HL-60 (cell line): ENCODE data around the gene MTPN.

Experiments used
- DNase-seq, 2 experiments: peaks; one replicate each; pipeline ENCODE4 v3.0.0-alpha.2; 2010 to 2020; ENCODE audit warnings: low read depth in 1 of 2, low spot score in 1 of 2
- H3K27ac ChIP-seq: fragments of 250-450 bp; sonication (Bioruptor Pico); replicated peaks from 2 replicates; pipeline ENCODE4 v1.5.1; 2020; ENCODE audit warnings: mild to moderate bottlenecking, moderate library complexity
- H3K27me3 ChIP-seq: fragments of 250-450 bp; sonication (Bioruptor Pico); 2 replicates; pipeline ENCODE4 v1.5.1; 2021; ENCODE audit warnings: mild to moderate bottlenecking, moderate library complexity; ENCODE audit not compliant: insufficient read depth, poor library complexity, severe bottlenecking
- H3K4me3 ChIP-seq: replicated peaks from 2 replicates; pipeline ENCODE4 v1.5.1; 2011; ENCODE audit warnings: mild to moderate bottlenecking, control low read depth, low read length; ENCODE audit not compliant: insufficient read depth
- GABPA ChIP-seq: IDR thresholded peaks from 2 replicates; pipeline ENCODE4 v1.6.1; 2012; ENCODE audit warnings: low read depth
- POLR2AphosphoS5 ChIP-seq: IDR thresholded peaks from 2 replicates; pipeline ENCODE4 v1.6.1; 2012; ENCODE audit warnings: low read depth
- SPI1 ChIP-seq: IDR thresholded peaks from 2 replicates; pipeline ENCODE4 v1.6.1; 2012; ENCODE audit warnings: low read depth, mild to moderate bottlenecking, borderline replicate concordance
- TF ChIP-seq, protein P1 (sequence below): IDR thresholded peaks from one replicate; pipeline ENCODE4 v1.5.1; 2011; ENCODE audit warnings: low read length, control low read depth, inconsistent platforms; ENCODE audit not compliant: insufficient read depth
- TF ChIP-seq, protein P2 (sequence below): IDR thresholded peaks from 2 replicates; pipeline ENCODE4 v1.6.1; 2012; ENCODE audit warnings: low read depth; ENCODE audit not compliant: insufficient replicate concordance

MTPN gene

DNA sequence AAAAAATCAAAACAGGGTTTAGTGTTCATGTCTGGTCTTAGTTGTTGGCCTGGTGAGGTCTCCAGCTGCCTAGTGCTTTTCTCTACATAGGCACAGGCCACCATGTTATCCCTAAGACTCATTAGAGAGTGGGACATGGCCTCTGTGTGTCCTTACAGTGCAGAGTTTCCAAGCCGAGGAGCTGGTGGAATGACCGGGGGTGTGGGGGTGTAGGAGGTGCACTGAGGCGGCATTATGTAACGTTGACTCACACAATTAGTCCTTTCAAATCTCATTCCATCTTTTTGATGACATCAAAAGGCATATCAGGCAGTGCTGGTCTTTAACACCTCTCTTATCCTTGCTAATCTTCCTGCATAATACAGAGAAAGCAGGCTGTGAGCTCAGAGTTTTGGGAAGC, 71.3 kb downstream of the MTPN start:
- no peak overlapping the region for H3K27ac ChIP-seq
- DNase-seq: no peak

DNA sequence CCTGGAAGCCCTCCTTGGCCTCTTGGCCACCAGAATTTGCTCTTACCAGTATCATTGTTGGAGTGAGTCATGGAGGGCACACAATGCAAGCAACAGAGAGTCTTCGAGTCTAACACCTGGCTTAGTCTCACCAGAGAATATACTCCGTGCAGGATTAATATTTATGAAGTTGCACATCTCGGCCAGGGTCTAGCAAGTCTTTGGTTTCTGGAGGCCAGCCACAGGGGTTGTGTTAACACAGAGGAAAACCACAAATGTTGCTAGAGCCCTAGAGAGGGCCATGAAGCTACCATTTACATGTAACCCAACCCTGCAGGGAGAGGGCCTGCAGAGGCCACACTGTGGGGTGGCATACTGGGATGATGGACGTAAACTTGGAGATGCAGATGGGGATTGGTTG, 71.8 kb downstream of the MTPN start:
- DNase-seq: peak in 1 of 2 experiments; percentile 56
- no peaks in the 10 kb centered on the region for H3K27me3 ChIP-seq
- no peak overlapping the region for H3K27ac ChIP-seq
- TF ChIP-seq GABPA: no peak
- no peak for TF ChIP-seq POLR2AphosphoS5
- TF ChIP-seq, protein P1, sequence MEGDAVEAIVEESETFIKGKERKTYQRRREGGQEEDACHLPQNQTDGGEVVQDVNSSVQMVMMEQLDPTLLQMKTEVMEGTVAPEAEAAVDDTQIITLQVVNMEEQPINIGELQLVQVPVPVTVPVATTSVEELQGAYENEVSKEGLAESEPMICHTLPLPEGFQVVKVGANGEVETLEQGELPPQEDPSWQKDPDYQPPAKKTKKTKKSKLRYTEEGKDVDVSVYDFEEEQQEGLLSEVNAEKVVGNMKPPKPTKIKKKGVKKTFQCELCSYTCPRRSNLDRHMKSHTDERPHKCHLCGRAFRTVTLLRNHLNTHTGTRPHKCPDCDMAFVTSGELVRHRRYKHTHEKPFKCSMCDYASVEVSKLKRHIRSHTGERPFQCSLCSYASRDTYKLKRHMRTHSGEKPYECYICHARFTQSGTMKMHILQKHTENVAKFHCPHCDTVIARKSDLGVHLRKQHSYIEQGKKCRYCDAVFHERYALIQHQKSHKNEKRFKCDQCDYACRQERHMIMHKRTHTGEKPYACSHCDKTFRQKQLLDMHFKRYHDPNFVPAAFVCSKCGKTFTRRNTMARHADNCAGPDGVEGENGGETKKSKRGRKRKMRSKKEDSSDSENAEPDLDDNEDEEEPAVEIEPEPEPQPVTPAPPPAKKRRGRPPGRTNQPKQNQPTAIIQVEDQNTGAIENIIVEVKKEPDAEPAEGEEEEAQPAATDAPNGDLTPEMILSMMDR: no peak
- no peak for TF ChIP-seq SPI1
- TF ChIP-seq, protein P2, sequence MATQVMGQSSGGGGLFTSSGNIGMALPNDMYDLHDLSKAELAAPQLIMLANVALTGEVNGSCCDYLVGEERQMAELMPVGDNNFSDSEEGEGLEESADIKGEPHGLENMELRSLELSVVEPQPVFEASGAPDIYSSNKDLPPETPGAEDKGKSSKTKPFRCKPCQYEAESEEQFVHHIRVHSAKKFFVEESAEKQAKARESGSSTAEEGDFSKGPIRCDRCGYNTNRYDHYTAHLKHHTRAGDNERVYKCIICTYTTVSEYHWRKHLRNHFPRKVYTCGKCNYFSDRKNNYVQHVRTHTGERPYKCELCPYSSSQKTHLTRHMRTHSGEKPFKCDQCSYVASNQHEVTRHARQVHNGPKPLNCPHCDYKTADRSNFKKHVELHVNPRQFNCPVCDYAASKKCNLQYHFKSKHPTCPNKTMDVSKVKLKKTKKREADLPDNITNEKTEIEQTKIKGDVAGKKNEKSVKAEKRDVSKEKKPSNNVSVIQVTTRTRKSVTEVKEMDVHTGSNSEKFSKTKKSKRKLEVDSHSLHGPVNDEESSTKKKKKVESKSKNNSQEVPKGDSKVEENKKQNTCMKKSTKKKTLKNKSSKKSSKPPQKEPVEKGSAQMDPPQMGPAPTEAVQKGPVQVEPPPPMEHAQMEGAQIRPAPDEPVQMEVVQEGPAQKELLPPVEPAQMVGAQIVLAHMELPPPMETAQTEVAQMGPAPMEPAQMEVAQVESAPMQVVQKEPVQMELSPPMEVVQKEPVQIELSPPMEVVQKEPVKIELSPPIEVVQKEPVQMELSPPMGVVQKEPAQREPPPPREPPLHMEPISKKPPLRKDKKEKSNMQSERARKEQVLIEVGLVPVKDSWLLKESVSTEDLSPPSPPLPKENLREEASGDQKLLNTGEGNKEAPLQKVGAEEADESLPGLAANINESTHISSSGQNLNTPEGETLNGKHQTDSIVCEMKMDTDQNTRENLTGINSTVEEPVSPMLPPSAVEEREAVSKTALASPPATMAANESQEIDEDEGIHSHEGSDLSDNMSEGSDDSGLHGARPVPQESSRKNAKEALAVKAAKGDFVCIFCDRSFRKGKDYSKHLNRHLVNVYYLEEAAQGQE: no peak
- H3K4me3 ChIP-seq: no peak overlapping the region

More for the DNA sequence above, 71.3 kb downstream of the MTPN start:
- TF ChIP-seq POLR2AphosphoS5 (no peak), GABPA (no peak), SPI1 (no peak)
- H3K27me3 ChIP-seq: no peaks in the 10 kb centered on the region
- no peak overlapping the region for H3K4me3 ChIP-seq

DNA sequence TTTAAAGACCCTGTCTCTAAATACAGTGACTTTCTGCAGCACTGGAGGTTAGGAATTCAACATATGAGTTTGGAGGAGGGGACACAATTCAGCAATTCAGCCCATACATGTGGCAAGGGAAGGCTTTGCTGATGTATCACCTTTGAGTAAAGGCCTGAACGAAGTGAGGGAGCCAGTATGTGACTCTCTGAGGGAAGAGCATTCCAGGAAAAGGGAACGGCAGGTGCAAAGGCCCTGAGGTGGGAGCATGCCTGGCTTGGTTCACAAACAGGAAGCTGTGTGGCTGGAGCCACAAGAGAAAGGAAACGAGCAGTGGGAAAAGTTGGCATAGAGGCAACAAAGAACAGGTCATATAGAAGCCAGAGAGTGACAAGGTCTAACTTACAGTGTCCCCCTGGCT, 72.9 kb downstream of the MTPN start:
- no peak overlapping the region for H3K27ac ChIP-seq

More for the DNA sequence above, 72.9 kb downstream of the MTPN start:
- Histone ChIP-seq H3K4me3 (no peak overlapping the region), H3K27me3 (no peaks in the 10 kb centered on the region)
- TF ChIP-seq, protein P1: no peak
- TF ChIP-seq, protein P2: no peak
- TF ChIP-seq POLR2AphosphoS5 (no peak), GABPA (no peak), SPI1 (no peak)
- no peak for DNase-seq
